ENCODE results near the gene FERMT3.

The FERMT3 gene

DNA sequence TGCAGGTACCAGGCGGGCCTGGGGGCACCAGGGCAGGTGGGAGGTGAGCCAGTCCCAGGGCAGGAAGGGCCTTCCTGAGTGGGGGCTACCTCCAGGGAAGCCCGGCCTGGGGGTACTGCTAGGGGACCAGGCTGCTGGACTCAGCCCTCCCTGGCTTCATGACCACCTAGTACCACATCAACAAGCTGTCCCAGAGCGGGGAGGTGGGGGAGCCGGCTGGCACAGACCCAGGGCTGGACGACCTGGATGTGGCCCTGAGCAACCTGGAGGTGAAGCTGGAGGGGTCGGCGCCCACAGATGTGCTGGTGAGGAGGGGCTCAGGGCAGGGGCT lies 12.8 kb downstream of the FERMT3 start:
- in situ Hi-C loops (cut with HindIII; ENCODE audit: low sequenced_read_pairs), result loop anchor here (25.0 kb wide), 1 partner anchor 418 kb away; no protein-coding TSS in a partner anchor
- H3K4me3 ChIP-seq (ENCODE audit: low read depth, low read length), result no peak overlapping the region
- DNase-seq (ENCODE audit: low read depth), result no peak
- TF ChIP-seq, protein P1, sequence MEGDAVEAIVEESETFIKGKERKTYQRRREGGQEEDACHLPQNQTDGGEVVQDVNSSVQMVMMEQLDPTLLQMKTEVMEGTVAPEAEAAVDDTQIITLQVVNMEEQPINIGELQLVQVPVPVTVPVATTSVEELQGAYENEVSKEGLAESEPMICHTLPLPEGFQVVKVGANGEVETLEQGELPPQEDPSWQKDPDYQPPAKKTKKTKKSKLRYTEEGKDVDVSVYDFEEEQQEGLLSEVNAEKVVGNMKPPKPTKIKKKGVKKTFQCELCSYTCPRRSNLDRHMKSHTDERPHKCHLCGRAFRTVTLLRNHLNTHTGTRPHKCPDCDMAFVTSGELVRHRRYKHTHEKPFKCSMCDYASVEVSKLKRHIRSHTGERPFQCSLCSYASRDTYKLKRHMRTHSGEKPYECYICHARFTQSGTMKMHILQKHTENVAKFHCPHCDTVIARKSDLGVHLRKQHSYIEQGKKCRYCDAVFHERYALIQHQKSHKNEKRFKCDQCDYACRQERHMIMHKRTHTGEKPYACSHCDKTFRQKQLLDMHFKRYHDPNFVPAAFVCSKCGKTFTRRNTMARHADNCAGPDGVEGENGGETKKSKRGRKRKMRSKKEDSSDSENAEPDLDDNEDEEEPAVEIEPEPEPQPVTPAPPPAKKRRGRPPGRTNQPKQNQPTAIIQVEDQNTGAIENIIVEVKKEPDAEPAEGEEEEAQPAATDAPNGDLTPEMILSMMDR (IDR thresholded peaks at IDR 0.05; ENCODE audit: low read depth, low read length, missing control alignments), result no peak

DNA sequence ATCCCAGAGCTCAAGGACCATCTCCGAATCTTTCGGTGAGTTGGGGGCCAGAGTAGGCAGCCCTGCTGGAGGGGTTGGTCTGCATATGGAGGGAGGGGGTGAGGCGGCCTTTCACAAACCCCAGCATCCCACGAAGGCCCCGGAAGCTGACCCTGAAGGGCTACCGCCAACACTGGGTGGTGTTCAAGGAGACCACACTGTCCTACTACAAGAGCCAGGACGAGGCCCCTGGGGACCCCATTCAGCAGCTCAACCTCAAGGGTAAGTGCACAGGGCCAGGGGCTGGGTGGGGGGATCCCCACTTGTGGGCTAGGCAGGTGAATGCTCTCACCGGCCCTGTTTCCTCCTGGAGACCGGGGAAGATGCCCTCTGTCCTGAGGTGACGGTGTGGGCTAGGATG lies 13.2 kb downstream of the FERMT3 start:
- no peak overlapping the region for H3K4me3 ChIP-seq (ENCODE audit: low read depth, low read length)
- TF ChIP-seq, protein P1 (IDR thresholded peaks at IDR 0.05; ENCODE audit: low read depth, low read length, missing control alignments), result no peak
- no peak for DNase-seq (ENCODE audit: low read depth)
- in situ Hi-C loops (cut with HindIII; ENCODE audit: low sequenced_read_pairs), result loop anchor here (25.0 kb wide), 1 partner anchor 418 kb away; no protein-coding TSS in a partner anchor

DNA sequence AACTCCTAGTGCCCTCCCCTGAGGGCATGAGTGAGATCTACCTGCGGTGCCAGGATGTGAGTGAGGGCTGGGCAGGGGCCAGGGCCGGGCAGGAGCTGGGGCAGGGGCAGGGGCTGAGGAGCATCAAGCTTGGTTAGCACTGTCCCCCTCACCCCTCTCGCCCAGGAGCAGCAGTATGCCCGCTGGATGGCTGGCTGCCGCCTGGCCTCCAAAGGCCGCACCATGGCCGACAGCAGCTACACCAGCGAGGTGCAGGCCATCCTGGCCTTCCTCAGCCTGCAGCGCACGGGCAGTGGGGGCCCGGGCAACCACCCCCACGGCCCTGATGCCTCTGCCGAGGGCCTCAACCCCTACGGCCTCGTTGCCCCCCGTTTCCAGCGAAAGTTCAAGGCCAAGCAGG lies 13.8 kb downstream of the FERMT3 start:
- DNase-seq (ENCODE audit: low read depth), result no peak
- in situ Hi-C loops (cut with HindIII; ENCODE audit: low sequenced_read_pairs), result loop anchor here (25.0 kb wide), 1 partner anchor 417 kb away; no protein-coding TSS in a partner anchor
- TF ChIP-seq, protein P1 (IDR thresholded peaks at IDR 0.05; ENCODE audit: low read depth, low read length, missing control alignments), result no peak
- H3K4me3 ChIP-seq (ENCODE audit: low read depth, low read length), result no peak overlapping the region

DNA sequence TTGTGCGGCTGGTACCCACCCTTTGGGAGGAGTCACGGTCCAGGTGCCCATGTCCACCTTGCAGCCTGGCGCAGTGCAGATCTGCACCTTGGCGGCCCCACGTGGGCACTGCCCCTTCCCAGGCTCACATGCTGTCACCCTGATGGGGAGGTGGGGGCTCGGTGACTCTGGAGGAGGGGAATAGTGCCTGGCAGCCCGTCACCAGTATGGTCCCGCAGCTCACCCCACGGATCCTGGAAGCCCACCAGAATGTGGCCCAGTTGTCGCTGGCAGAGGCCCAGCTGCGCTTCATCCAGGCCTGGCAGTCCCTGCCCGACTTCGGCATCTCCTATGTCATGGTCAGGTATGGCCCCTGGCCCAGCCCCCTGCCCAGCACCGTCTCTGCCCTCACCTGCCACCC lies 14.3 kb downstream of the FERMT3 start:
- DNase-seq (ENCODE audit: low read depth), result no peak
- TF ChIP-seq, protein P1 (IDR thresholded peaks at IDR 0.05; ENCODE audit: low read depth, low read length, missing control alignments), result no peak
- in situ Hi-C loops (cut with HindIII; ENCODE audit: low sequenced_read_pairs), result loop anchor here (25.0 kb wide), 1 partner anchor 417 kb away; no protein-coding TSS in a partner anchor
- no peak overlapping the region for H3K4me3 ChIP-seq (ENCODE audit: low read depth, low read length)

DNA sequence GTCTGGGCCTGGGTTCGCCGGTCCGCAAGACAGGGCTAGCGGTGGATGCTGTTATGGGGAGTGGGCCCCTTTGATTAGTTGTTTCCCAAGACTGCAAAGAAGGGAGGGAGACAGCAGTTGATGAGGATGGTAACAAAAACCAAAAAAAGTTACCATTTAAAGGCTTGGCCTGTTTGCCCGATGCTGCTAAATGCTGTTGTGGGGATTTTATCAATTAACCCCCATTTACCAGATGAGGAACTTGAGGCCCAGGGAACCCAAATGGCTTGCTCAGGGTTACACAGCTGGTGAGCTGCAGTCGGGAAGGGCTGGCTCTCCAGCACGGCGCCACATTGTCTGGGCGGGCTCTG lies 16.1 kb downstream of the FERMT3 start:
- TF ChIP-seq, protein P1 (IDR thresholded peaks at IDR 0.05; ENCODE audit: low read depth, low read length, missing control alignments), result no peak
- in situ Hi-C loops (cut with HindIII; ENCODE audit: low sequenced_read_pairs), result loop anchor here (25.0 kb wide), 1 partner anchor 415 kb away; no protein-coding TSS in a partner anchor
- H3K4me3 ChIP-seq (ENCODE audit: low read depth, low read length), result no peak overlapping the region
- no peak for DNase-seq (ENCODE audit: low read depth)

DNA sequence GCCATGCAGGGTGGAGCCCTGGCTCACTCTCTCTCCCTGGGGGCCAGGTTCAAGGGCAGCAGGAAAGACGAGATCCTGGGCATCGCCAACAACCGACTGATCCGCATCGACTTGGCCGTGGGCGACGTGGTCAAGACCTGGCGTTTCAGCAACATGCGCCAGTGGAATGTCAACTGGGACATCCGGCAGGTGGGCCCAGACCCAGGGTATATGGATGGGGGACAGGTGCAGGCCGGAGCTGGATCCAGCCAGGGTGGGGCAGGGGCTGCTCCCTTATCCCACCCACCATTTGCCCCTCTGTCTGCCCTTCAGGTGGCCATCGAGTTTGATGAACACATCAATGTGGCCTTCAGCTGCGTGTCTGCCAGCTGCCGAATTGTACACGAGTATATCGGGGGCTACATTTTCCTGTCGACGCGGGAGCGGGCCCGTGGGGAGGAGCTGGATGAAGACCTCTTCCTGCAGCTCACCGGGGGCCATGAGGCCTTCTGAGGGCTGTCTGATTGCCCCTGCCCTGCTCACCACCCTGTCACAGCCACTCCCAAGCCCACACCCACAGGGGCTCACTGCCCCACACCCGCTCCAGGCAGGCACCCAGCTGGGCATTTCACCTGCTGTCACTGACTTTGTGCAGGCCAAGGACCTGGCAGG lies 16.6 kb downstream of the FERMT3 start:
- H3K4me3 ChIP-seq (ENCODE audit: low read depth, low read length), result no peak overlapping the region
- in situ Hi-C loops (cut with HindIII; ENCODE audit: low sequenced_read_pairs), result loop anchor here (25.0 kb wide), 1 partner anchor 414 kb away; no protein-coding TSS in a partner anchor
- TF ChIP-seq, protein P1 (IDR thresholded peaks at IDR 0.05; ENCODE audit: low read depth, low read length, missing control alignments), result no peak
- DNase-seq (ENCODE audit: low read depth), result no peak
